ENCODE results near the gene ZFAND6.
"Not testable (repeated sequence)": the region's sequence is repeated elsewhere in the genome, so short reads cannot be mapped to it uniquely, and the experiment has no call there.

ZFAND6 gene

GRCh38 chr15:80020731-80021130 lies 38.7 kb upstream of the ZFAND6 start:
- DNase-seq (ENCODE audit: insufficient read length, low spot score) (no peak), FAIRE-seq (no peak)
- TF ChIP-seq POU2F2 (IDR thresholded peaks at IDR 0.05; ENCODE audit: low read depth, low read length), result no peak
- no peak for TF ChIP-seq PAX5 (IDR thresholded peaks at IDR 0.05; ENCODE audit: insufficient read depth, low read length, severe bottlenecking)
- no peak for TF ChIP-seq TAF1 (IDR thresholded peaks at IDR 0.05; ENCODE audit: low read depth, low read length)
- TF ChIP-seq POLR2AphosphoS5 (IDR thresholded peaks at IDR 0.05; ENCODE audit: low read depth, low read length), result no peak
- TF ChIP-seq SPI1 (IDR thresholded peaks at IDR 0.05; ENCODE audit: low read depth, low read length), result no peak
- no peak for TF ChIP-seq POLR2A (IDR thresholded peaks at IDR 0.05; ENCODE audit: low read depth, low read length)

GRCh38 chr15:80026310-80026709 lies 33.2 kb upstream of the ZFAND6 start:
- no peak for FAIRE-seq
- no peak for DNase-seq (ENCODE audit: insufficient read length, low spot score)
- no peak for TF ChIP-seq POLR2A (IDR thresholded peaks at IDR 0.05; ENCODE audit: low read depth, low read length)

- TF ChIP-seq TAF1 (IDR thresholded peaks at IDR 0.05; ENCODE audit: low read depth, low read length) (no peak), POLR2AphosphoS5 (IDR thresholded peaks at IDR 0.05; ENCODE audit: low read depth, low read length) (no peak), POU2F2 (IDR thresholded peaks at IDR 0.05; ENCODE audit: low read depth, low read length) (no peak), POLR2A (IDR thresholded peaks at IDR 0.05; ENCODE audit: low read depth, low read length) (no peak), SPI1 (IDR thresholded peaks at IDR 0.05; ENCODE audit: low read depth, low read length) (no peak), PAX5 (IDR thresholded peaks at IDR 0.05; ENCODE audit: insufficient read depth, low read length, severe bottlenecking) (no peak)
- DNase-seq (ENCODE audit: insufficient read length, low spot score) (no peak), FAIRE-seq (no peak)
Observed at GRCh38 chr15:80026754-80027153, 32.7 kb upstream of the ZFAND6 start.

- DNase-seq (ENCODE audit: insufficient read length, low spot score), result no peak
- no peak for FAIRE-seq
- no peak for TF ChIP-seq TAF1 (IDR thresholded peaks at IDR 0.05; ENCODE audit: low read depth, low read length)
- TF ChIP-seq SPI1 (IDR thresholded peaks at IDR 0.05; ENCODE audit: low read depth, low read length), result no peak
- TF ChIP-seq POU2F2 (IDR thresholded peaks at IDR 0.05; ENCODE audit: low read depth, low read length), result no peak
- no peak for TF ChIP-seq POLR2AphosphoS5 (IDR thresholded peaks at IDR 0.05; ENCODE audit: low read depth, low read length)
- TF ChIP-seq PAX5 (IDR thresholded peaks at IDR 0.05; ENCODE audit: insufficient read depth, low read length, severe bottlenecking), result no peak
- no peak for TF ChIP-seq POLR2A (IDR thresholded peaks at IDR 0.05; ENCODE audit: low read depth, low read length)
Observed at GRCh38 chr15:80028937-80029336, 30.5 kb upstream of the ZFAND6 start.

- no peak for TF ChIP-seq POLR2A (IDR thresholded peaks at IDR 0.05; ENCODE audit: low read depth, low read length)
- TF ChIP-seq SPI1 (IDR thresholded peaks at IDR 0.05; ENCODE audit: low read depth, low read length), result no peak
- no peak for TF ChIP-seq POLR2AphosphoS5 (IDR thresholded peaks at IDR 0.05; ENCODE audit: low read depth, low read length)
- no peak for TF ChIP-seq TAF1 (IDR thresholded peaks at IDR 0.05; ENCODE audit: low read depth, low read length)
- TF ChIP-seq PAX5 (IDR thresholded peaks at IDR 0.05; ENCODE audit: insufficient read depth, low read length, severe bottlenecking), result no peak
- no peak for TF ChIP-seq POU2F2 (IDR thresholded peaks at IDR 0.05; ENCODE audit: low read depth, low read length)
- FAIRE-seq (peak; percentile 45), DNase-seq (ENCODE audit: insufficient read length, low spot score) (no peak)
Observed at GRCh38 chr15:80031841-80032240, 27.6 kb upstream of the ZFAND6 start.

- peak; percentile 64 for FAIRE-seq
- TF ChIP-seq POU2F2 (IDR thresholded peaks at IDR 0.05; ENCODE audit: low read depth, low read length), result no peak
- TF ChIP-seq TAF1 (IDR thresholded peaks at IDR 0.05; ENCODE audit: low read depth, low read length), result no peak
- no peak for TF ChIP-seq POLR2AphosphoS5 (IDR thresholded peaks at IDR 0.05; ENCODE audit: low read depth, low read length)
- TF ChIP-seq SPI1 (IDR thresholded peaks at IDR 0.05; ENCODE audit: low read depth, low read length), result no peak
- no peak for TF ChIP-seq PAX5 (IDR thresholded peaks at IDR 0.05; ENCODE audit: insufficient read depth, low read length, severe bottlenecking)
Observed at GRCh38 chr15:80034629-80035028, 24.8 kb upstream of the ZFAND6 start.

GRCh38 chr15:80036071-80036470 lies 23.4 kb upstream of the ZFAND6 start:
- DNase-seq (ENCODE audit: insufficient read length, low spot score) (no peak), FAIRE-seq (no peak)
- no peak for TF ChIP-seq POLR2AphosphoS5 (IDR thresholded peaks at IDR 0.05; ENCODE audit: low read depth, low read length)
- TF ChIP-seq PAX5 (IDR thresholded peaks at IDR 0.05; ENCODE audit: insufficient read depth, low read length, severe bottlenecking), result no peak
- TF ChIP-seq POLR2A (IDR thresholded peaks at IDR 0.05; ENCODE audit: low read depth, low read length), result no peak
- no peak for TF ChIP-seq POU2F2 (IDR thresholded peaks at IDR 0.05; ENCODE audit: low read depth, low read length)
- TF ChIP-seq SPI1 (IDR thresholded peaks at IDR 0.05; ENCODE audit: low read depth, low read length), result no peak
- no peak for TF ChIP-seq TAF1 (IDR thresholded peaks at IDR 0.05; ENCODE audit: low read depth, low read length)

More at GRCh38 chr15:80034629-80035028, 24.8 kb upstream of the ZFAND6 start:
- DNase-seq (ENCODE audit: insufficient read length, low spot score), result no peak

- TF ChIP-seq TAF1 (IDR thresholded peaks at IDR 0.05; ENCODE audit: low read depth, low read length) (no peak), POU2F2 (IDR thresholded peaks at IDR 0.05; ENCODE audit: low read depth, low read length) (no peak), PAX5 (IDR thresholded peaks at IDR 0.05; ENCODE audit: insufficient read depth, low read length, severe bottlenecking) (no peak), SPI1 (IDR thresholded peaks at IDR 0.05; ENCODE audit: low read depth, low read length) (no peak), POLR2AphosphoS5 (IDR thresholded peaks at IDR 0.05; ENCODE audit: low read depth, low read length) (no peak), POLR2A (IDR thresholded peaks at IDR 0.05; ENCODE audit: low read depth, low read length) (no peak)
- FAIRE-seq, result no peak
- no peak for DNase-seq (ENCODE audit: insufficient read length, low spot score)
Observed at GRCh38 chr15:80041494-80042253, 17.8 kb upstream of the ZFAND6 start.

GRCh38 chr15:80042568-80042967 lies 16.9 kb upstream of the ZFAND6 start:
- DNase-seq (ENCODE audit: insufficient read length, low spot score), result no peak
- TF ChIP-seq POU2F2 (IDR thresholded peaks at IDR 0.05; ENCODE audit: low read depth, low read length) (no peak), SPI1 (IDR thresholded peaks at IDR 0.05; ENCODE audit: low read depth, low read length) (no peak), POLR2AphosphoS5 (IDR thresholded peaks at IDR 0.05; ENCODE audit: low read depth, low read length) (no peak), TAF1 (IDR thresholded peaks at IDR 0.05; ENCODE audit: low read depth, low read length) (no peak), PAX5 (IDR thresholded peaks at IDR 0.05; ENCODE audit: insufficient read depth, low read length, severe bottlenecking) (no peak), POLR2A (IDR thresholded peaks at IDR 0.05; ENCODE audit: low read depth, low read length) (no peak)
- FAIRE-seq, result no peak

GRCh38 chr15:80045219-80045618 lies 14.3 kb upstream of the ZFAND6 start:
- DNase-seq (ENCODE audit: insufficient read length, low spot score); FAIRE-seq: not testable (repeated sequence)
